Progenitor cell of endocrine pancreas (in vitro differentiated cells): ENCODE data around the gene SPANXA2. TPM values are rescaled to one million over a fixed set of nuclear protein-coding genes. Genes with fewer than 3 reads are reported as not detected.

Source experiments
- total RNA-seq: library from RNA; stranded (reverse); gene quantifications from 2 replicates; pipeline ENCODE4 v1.2.1, GENCODE V29; 2021

SPANXA2 gene
- total RNA-seq, 1 donor from 2014 or later: not detected

Other genes with a start within 250 kb of the SPANXA2 start
- gene SPANXA1, start 5.0 kb upstream of the SPANXA2 start, total RNA-seq: not detected in 2 replicates
- gene SPANXD, start 109.0 kb downstream of the SPANXA2 start, total RNA-seq: not detected in 2 replicates
- 0.31 TPM in 1 of 2 replicates, not detected in the other for gene MAGEC3, start 248.6 kb downstream of the SPANXA2 start, total RNA-seq